IPS-18a (cell line): ENCODE measurements around the gene SPRYD7.

Experiments
- H3K27ac ChIP-seq: one replicate; pipeline ENCODE4 v1.5.1; 2013; ENCODE audit warnings: low read length
- H3K27me3 ChIP-seq: one replicate; pipeline ENCODE4 v1.6.1; 2013; ENCODE audit warnings: mild to moderate bottlenecking, low read length; ENCODE audit not compliant: control insufficient read depth, insufficient read depth
- H3K36me3 ChIP-seq: one replicate; pipeline ENCODE4 v1.6.1; 2013; ENCODE audit warnings: low read depth, low read length; ENCODE audit not compliant: control insufficient read depth
- H3K4me1 ChIP-seq: one replicate; pipeline ENCODE4 v1.6.1; 2013; ENCODE audit warnings: low read depth, low read length; ENCODE audit not compliant: control insufficient read depth
- H3K4me3 ChIP-seq: one replicate; pipeline ENCODE4 v1.5.1; 2013; ENCODE audit warnings: low read length
- H3K9ac ChIP-seq: one replicate; pipeline ENCODE4 v1.6.1; 2013; ENCODE audit warnings: mild to moderate bottlenecking, low read length, moderate library complexity
- H3K9me3 ChIP-seq: one replicate; pipeline ENCODE4 v1.6.1; 2013; ENCODE audit warnings: low read depth, low read length; ENCODE audit not compliant: control insufficient read depth

Gene SPRYD7

DNA sequence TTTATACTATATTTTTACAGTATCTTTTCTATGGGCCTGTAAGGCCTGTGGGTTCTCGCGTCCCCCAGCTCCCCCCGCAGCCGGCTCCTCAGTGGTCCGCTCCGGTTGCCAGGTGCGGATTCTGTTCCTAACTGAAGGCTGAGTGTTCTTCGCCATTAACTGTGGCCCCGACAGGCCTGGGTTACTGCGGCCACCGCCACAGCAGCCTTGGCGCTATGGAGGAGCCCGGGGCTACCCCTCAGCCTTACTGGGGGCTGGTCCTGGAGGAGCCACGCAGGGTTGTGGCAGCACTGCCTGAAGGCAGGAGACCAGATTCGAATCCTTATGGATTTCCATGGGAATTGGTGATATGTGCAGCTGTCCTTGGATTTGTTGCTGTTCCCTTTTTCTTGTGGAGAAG is 45.8 kb downstream of the SPRYD7 start:
- no peaks in the 10 kb centered on the region for H3K27me3 ChIP-seq
- H3K4me1 ChIP-seq = no peaks in the 10 kb centered on the region
- H3K27ac ChIP-seq = no peak overlapping the region
- no peaks in the 10 kb centered on the region for H3K36me3 ChIP-seq
- H3K9me3 ChIP-seq = no peaks in the 10 kb centered on the region
- H3K4me3 ChIP-seq = no peak overlapping the region
- H3K9ac ChIP-seq = no peak overlapping the region

DNA sequence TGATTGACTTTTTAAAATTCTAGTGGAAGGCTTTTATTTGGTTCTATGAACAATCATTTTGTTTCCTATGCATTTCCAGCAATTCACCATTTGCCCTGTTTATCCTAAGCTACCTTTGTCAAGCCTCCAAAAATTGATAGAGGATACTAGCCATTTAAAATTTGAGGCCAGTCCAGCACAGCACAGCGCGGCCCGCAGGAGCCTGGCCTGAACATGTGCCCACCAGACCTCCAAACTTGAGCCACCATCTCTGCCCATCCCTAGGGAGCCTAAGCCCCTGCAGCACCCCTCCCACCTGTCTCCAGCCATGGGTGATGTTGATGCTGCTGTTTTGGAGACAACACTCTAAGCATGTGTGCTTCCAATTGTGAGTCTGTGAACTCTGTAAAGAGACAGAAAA is 57.5 kb downstream of the SPRYD7 start:
- peaks cover 31% of the 10 kb centered on the region for H3K9me3 ChIP-seq
- no peak overlapping the region for H3K9ac ChIP-seq
- no peaks in the 10 kb centered on the region for H3K27me3 ChIP-seq
- no peaks in the 10 kb centered on the region for H3K36me3 ChIP-seq
- no peaks in the 10 kb centered on the region for H3K4me1 ChIP-seq
- no peak overlapping the region for H3K4me3 ChIP-seq
- no peak overlapping the region for H3K27ac ChIP-seq

DNA sequence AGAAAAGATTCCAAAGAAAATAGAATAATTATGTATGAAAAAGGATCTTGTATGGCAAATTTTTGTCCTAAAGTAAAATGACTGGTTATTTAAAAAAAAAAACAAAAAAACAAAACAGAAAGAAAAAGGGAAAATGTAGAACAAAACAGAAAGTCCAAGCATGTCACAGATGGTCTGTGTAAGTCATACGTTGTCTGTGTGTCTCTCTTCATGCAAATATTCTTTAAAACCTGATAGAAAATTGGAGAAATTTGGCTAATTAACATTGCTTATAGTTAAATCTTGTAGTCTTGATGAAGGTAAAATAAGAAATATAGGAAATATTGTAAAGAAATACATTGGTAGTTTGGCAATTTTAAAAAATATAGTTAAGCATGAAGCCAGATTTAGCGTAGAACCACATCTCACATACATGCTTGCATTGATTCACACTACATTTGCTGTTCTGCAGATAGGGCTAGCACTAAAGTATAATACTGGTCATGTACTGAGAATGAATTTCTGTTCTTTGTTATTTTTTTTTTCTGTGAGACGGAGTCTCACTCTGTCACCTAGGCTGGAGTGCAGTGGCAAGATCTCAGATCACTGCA is 58.4 kb downstream of the SPRYD7 start:
- Histone ChIP-seq H3K4me3 (no peak overlapping the region), H3K9me3 (peaks cover 31% of the 10 kb centered on the region), H3K36me3 (no peaks in the 10 kb centered on the region), H3K4me1 (no peaks in the 10 kb centered on the region), H3K9ac (no peak overlapping the region), H3K27me3 (no peaks in the 10 kb centered on the region), H3K27ac (no peak overlapping the region)

DNA sequence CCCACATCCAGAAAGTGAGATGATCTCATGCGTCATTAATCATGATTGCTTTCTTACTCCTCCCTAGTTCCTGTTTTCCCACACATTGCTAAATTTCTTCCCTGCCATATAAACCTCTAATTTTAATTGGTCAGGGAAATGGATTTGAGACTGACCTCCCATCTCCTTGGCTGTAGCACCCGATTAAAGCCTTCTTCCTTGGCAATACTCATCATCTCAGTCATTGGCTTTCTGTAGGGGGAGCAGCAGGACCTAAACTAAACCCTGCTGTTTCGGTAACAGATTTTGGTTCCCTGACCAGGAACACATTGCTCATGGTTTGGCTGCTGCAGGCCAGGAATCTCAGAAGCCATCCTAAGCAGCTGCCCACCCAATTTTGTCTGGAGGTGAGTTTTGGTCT is 61.7 kb downstream of the SPRYD7 start:
- Histone ChIP-seq H3K4me3 (no peak overlapping the region), H3K36me3 (no peaks in the 10 kb centered on the region), H3K27ac (no peak overlapping the region), H3K4me1 (no peaks in the 10 kb centered on the region), H3K9ac (no peak overlapping the region), H3K9me3 (peaks cover 26% of the 10 kb centered on the region), H3K27me3 (no peaks in the 10 kb centered on the region)

DNA sequence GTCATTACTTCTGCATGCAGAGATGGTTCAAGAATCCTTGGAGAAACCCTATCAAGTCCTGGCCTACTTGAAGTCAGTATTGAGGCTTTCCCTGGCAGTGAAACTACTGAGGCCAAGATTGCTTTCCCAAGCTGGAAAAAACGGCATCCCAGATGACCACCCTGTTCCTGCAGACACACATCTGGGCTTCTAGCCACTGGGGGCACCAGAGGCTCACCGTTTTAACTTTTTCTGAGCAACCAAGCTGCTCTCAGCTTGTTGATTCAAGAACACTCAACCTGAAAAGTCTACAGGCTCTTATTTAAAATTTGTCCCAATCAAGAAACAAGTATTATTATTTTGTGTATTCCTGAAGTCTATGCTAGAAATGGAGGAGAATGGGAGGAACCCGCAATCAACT is 66.6 kb downstream of the SPRYD7 start:
- no peaks in the 10 kb centered on the region for H3K4me1 ChIP-seq
- H3K27ac ChIP-seq = no peak overlapping the region
- H3K9me3 ChIP-seq = peaks cover 2% of the 10 kb centered on the region
- no peak overlapping the region for H3K4me3 ChIP-seq
- no peaks in the 10 kb centered on the region for H3K36me3 ChIP-seq
- no peaks in the 10 kb centered on the region for H3K27me3 ChIP-seq
- no peak overlapping the region for H3K9ac ChIP-seq

DNA sequence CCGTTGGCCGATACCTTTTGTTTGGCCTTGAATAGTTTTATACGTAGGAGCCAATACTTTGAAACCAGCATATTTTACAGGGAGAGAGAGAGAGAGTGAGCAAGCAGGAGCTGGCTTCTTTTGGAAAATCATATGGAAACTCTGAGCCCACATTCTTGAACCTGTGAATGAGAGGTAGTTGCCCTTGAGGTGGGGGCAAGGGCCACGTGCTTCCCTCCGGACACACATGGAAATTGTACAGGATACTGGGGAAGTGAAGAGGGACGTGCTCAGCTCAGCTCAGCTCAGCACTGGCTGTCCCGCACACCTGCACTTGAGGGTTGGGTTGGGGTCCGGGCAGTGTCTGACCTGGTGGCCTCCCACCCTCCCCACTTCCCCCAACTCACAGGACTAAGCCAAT is 68.3 kb downstream of the SPRYD7 start:
- Histone ChIP-seq H3K27ac (no peak overlapping the region), H3K36me3 (no peaks in the 10 kb centered on the region), H3K27me3 (no peaks in the 10 kb centered on the region), H3K4me1 (no peaks in the 10 kb centered on the region), H3K9ac (no peak overlapping the region), H3K4me3 (no peak overlapping the region), H3K9me3 (no peaks in the 10 kb centered on the region)

DNA sequence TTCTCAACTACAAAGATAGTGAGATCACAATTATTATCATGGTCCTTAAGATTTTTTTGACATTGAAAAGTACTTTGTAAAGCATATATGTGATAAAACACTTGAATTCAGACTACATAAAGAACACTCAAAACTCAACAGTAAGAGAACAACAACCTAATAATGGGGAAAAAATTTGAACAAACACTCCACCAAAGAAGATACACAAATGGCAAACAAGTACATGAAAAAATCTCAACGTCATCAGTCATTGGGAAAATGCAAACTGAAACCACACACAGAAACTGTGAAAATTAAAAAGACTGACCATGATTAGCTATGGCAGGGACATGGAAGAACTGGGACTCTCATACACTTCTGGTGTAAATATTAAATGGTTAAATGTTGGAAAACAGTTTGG is 70.9 kb downstream of the SPRYD7 start:
- Histone ChIP-seq H3K9me3 (no peaks in the 10 kb centered on the region), H3K4me3 (no peak overlapping the region), H3K4me1 (no peaks in the 10 kb centered on the region), H3K27ac (no peak overlapping the region), H3K36me3 (no peaks in the 10 kb centered on the region), H3K9ac (no peak overlapping the region), H3K27me3 (no peaks in the 10 kb centered on the region)

DNA sequence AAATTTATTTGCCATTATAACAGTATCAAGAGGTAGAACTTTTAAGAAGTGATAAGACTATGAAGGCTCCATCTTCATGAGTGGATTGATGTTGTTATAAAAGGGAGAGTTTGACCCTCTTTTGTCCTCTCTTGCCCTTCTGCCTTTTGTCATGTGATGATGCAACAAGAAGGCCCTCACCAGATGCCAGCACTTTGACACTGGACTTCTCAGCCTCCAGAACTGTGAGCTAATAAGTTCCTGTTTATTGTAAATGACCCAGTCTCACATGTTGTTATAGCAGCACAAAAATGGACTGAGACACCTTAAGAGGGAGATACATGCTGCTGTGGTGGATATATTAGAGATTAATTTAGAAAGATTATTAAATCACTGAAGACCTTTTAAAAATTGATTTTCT is 71.6 kb downstream of the SPRYD7 start:
- no peaks in the 10 kb centered on the region for H3K9me3 ChIP-seq
- H3K4me3 ChIP-seq = no peak overlapping the region
- no peak overlapping the region for H3K9ac ChIP-seq
- H3K27ac ChIP-seq = no peak overlapping the region
- no peaks in the 10 kb centered on the region for H3K27me3 ChIP-seq
- no peaks in the 10 kb centered on the region for H3K36me3 ChIP-seq
- no peaks in the 10 kb centered on the region for H3K4me1 ChIP-seq
